ENCODE data around the gene ZCCHC4. TPM values are rescaled to one million over a fixed set of nuclear protein-coding genes. Genes with fewer than 3 reads are reported as not detected.
"Not testable (repeated sequence)": the region's sequence is repeated elsewhere in the genome, so short reads cannot be mapped to it uniquely, and the experiment has no call there.

ZCCHC4 gene
- total RNA-seq, 2 donors from 2014 or later, result 9.4 to 17.1 TPM

GRCh38 chr4:25368315-25368714 is 55.7 kb downstream of the ZCCHC4 start:
- Histone ChIP-seq H3K27ac (no peak overlapping the region), H3K4me3 (no peak overlapping the region), H3K9me3 (no peaks in the 10 kb centered on the region), H3K36me3 (no peaks in the 10 kb centered on the region), H3K4me1 (replicated peaks) (no peaks in the 10 kb centered on the region), H3K27me3 (replicated peaks; ENCODE audit: insufficient read depth) (no peaks in the 10 kb centered on the region)
- intact Hi-C loops (cut with DNase I), result loop anchor here (5.0 kb wide), 1 partner anchor 456 kb away; the partner anchor contains the start of gene CCDC149
- TF ChIP-seq CTCF (IDR thresholded peaks at IDR 0.05) (no peak), POLR2AphosphoS5 (IDR thresholded peaks at IDR 0.05) (no peak), POLR2A (IDR thresholded peaks at IDR 0.05) (no peak)
- 55% methylated on average over 6 of the region's 6 CpGs for WGBS
- DNase-seq (ENCODE audit: low spot score), result no peak

GRCh38 chr4:25370242-25370641 is 57.7 kb downstream of the ZCCHC4 start:
- Histone ChIP-seq H3K27ac (no peak overlapping the region), H3K9me3 (no peaks in the 10 kb centered on the region), H3K36me3 (no peaks in the 10 kb centered on the region), H3K27me3 (replicated peaks; ENCODE audit: insufficient read depth) (no peaks in the 10 kb centered on the region), H3K4me3 (no peak overlapping the region), H3K4me1 (replicated peaks) (no peaks in the 10 kb centered on the region)
- DNase-seq (ENCODE audit: low spot score), result no peak
- TF ChIP-seq CTCF (IDR thresholded peaks at IDR 0.05) (no peak), POLR2A (IDR thresholded peaks at IDR 0.05) (no peak), POLR2AphosphoS5 (IDR thresholded peaks at IDR 0.05) (no peak)
- intact Hi-C loops (cut with DNase I), result loop anchor here (10.0 kb wide), 2 partner anchors 135 to 205 kb away; partner anchors contain the start of genes PI4K2B and SEPSECS
- WGBS, result 30% methylated on average over 2 of the region's 2 CpGs

GRCh38 chr4:25372549-25372948 is 60.0 kb downstream of the ZCCHC4 start:
- peak overlapping the region in 1 of 2 donors; percentile 7 for H3K27ac ChIP-seq
- H3K9me3 ChIP-seq; H3K4me1 ChIP-seq (replicated peaks); H3K4me3 ChIP-seq; H3K36me3 ChIP-seq; H3K27me3 ChIP-seq (replicated peaks; ENCODE audit: insufficient read depth); DNase-seq (ENCODE audit: low spot score): not testable (repeated sequence)
- WGBS, result 57% methylated on average over 9 of the region's 9 CpGs
- intact Hi-C loops (cut with DNase I), result loop anchor here (10.0 kb wide), 2 partner anchors 138 to 208 kb away; partner anchors contain the start of genes PI4K2B and SEPSECS

GRCh38 chr4:25376754-25377571 is 64.4 kb downstream of the ZCCHC4 start, which contains the start of gene ANAPC4:
ANAPC4 (plus strand) TSS chr4:25377263; CDS start chr4:25377428, 165 bp downstream.
- no peaks in the 10 kb centered on the region for H3K9me3 ChIP-seq
- intact Hi-C loops (cut with DNase I), result loop anchor here (5.0 to 10.0 kb wide), 3 partner anchors 65 to 212 kb away; partner anchors contain the start of genes PI4K2B, SEPSECS and ZCCHC4

More at GRCh38 chr4:25376754-25377571, 64.4 kb downstream of the ZCCHC4 start, which contains the start of gene ANAPC4:
- peak within 1 kb of the TSS; percentile 88 to 96 for H3K4me3 ChIP-seq
- TF ChIP-seq POLR2A (IDR thresholded peaks at IDR 0.05), result peak; percentile 57
- TF ChIP-seq CTCF (IDR thresholded peaks at IDR 0.05), result peak in 2 of 4 experiments; percentile 27 to 46
- TF ChIP-seq POLR2AphosphoS5 (IDR thresholded peaks at IDR 0.05), result peak; percentile 47
- no peaks in the 10 kb centered on the region for H3K4me1 ChIP-seq (replicated peaks)
- peak; percentile 94 for DNase-seq (ENCODE audit: low spot score)
- H3K36me3 ChIP-seq, result no peaks in the 10 kb centered on the region
- no peaks in the 10 kb centered on the region for H3K27me3 ChIP-seq (replicated peaks; ENCODE audit: insufficient read depth)
- under 1% methylated on average over 71 of the region's 74 CpGs for WGBS
- H3K27ac ChIP-seq, result peak within 1 kb of the TSS; percentile 76 to 79
